SK-N-SH treated with all-trans-retinoic acid at 6 μM for 48 hours (cell line): ENCODE results near the gene FAXDC2.

Experiments used
- ATAC-seq: fragments of 200-7000 bp; cut with Tn5 transposase; 3 replicates; pipeline ENCODE4 v1.9.1; 2020; ENCODE audit warnings: mild to moderate bottlenecking, moderate library complexity
- ARNTL ChIP-seq: fragments of 450-650 bp; formaldehyde crosslinking; IDR thresholded peaks from 2 replicates; pipeline ENCODE4 v1.5.0; 2020; ENCODE audit warnings: low read depth, mild to moderate bottlenecking, moderate library complexity, borderline replicate concordance
- BACH2 ChIP-seq: fragments of 250-450 bp; sonication (Bioruptor Pico); IDR thresholded peaks from 2 replicates; pipeline ENCODE4 v1.9.0; 2021; ENCODE audit warnings: mild to moderate bottlenecking, borderline replicate concordance
- CREB5 ChIP-seq: fragments of 250-450 bp; sonication (Bioruptor Pico); IDR thresholded peaks from 2 replicates; pipeline ENCODE4 v1.5.1; 2020; ENCODE audit warnings: low read depth, mild to moderate bottlenecking, moderate library complexity
- CSDC2 ChIP-seq: fragments of 250-450 bp; sonication (Bioruptor Pico); IDR thresholded peaks from 2 replicates; pipeline ENCODE4 v1.5.0; 2020; ENCODE audit warnings: mild to moderate bottlenecking, moderate library complexity
- ESRRG ChIP-seq: fragments of 250-450 bp; sonication (Bioruptor Pico); IDR thresholded peaks from 2 replicates; pipeline ENCODE4 v1.6.1; 2021; ENCODE audit warnings: mild to moderate bottlenecking
- GLIS3 ChIP-seq: fragments of 250-450 bp; sonication (Bioruptor Pico); IDR thresholded peaks from 2 replicates; pipeline ENCODE4 v1.5.0; 2020; ENCODE audit warnings: mild to moderate bottlenecking, moderate library complexity
- ISL1 ChIP-seq: fragments of 250-450 bp; sonication (Bioruptor Pico); IDR thresholded peaks from 2 replicates; pipeline ENCODE4 v2.1.2; 2022; ENCODE audit warnings: mild to moderate bottlenecking, moderate library complexity
- OSR1 ChIP-seq: fragments of 250-450 bp; sonication (Bioruptor Pico); IDR thresholded peaks from 2 replicates; pipeline ENCODE4 v1.8.0; 2022; ENCODE audit warnings: moderate library complexity, mild to moderate bottlenecking, inconsistent platforms
- PPARA ChIP-seq: fragments of 250-450 bp; sonication (Bioruptor Pico); IDR thresholded peaks from 2 replicates; pipeline ENCODE4 v1.5.0; 2020; ENCODE audit warnings: mild to moderate bottlenecking, borderline replicate concordance
- RARB ChIP-seq: fragments of 250-450 bp; sonication (Bioruptor Pico); IDR thresholded peaks from 2 replicates; pipeline ENCODE4 v1.8.0; 2021; ENCODE audit warnings: mild to moderate bottlenecking, moderate library complexity
- SNAI2 ChIP-seq: fragments of 250-450 bp; sonication (Bioruptor Pico); IDR thresholded peaks from 2 replicates; pipeline ENCODE4 v1.5.0; 2020; ENCODE audit warnings: mild to moderate bottlenecking, moderate library complexity
- TCF4 ChIP-seq: fragments of 250-450 bp; sonication (Bioruptor Pico); IDR thresholded peaks from 2 replicates; pipeline ENCODE4 v1.8.0; 2021; ENCODE audit warnings: mild to moderate bottlenecking, moderate library complexity, borderline replicate concordance
- TOX ChIP-seq: fragments of 250-450 bp; sonication (Bioruptor Pico); IDR thresholded peaks from 2 replicates; pipeline ENCODE4 v1.8.0; 2021; ENCODE audit warnings: mild to moderate bottlenecking, moderate library complexity, borderline replicate concordance
- TSHZ2 ChIP-seq: fragments of 250-450 bp; sonication (Bioruptor Pico); IDR thresholded peaks from 2 replicates; pipeline ENCODE4 v1.5.0; 2020; ENCODE audit warnings: mild to moderate bottlenecking, moderate library complexity
- ZC3H10 ChIP-seq: fragments of 250-450 bp; sonication (Bioruptor Pico); IDR thresholded peaks from 2 replicates; pipeline ENCODE4 v1.5.1; 2021; ENCODE audit warnings: mild to moderate bottlenecking, moderate library complexity
- ZFP3 ChIP-seq: fragments of 250-450 bp; sonication (Bioruptor Pico); IDR thresholded peaks from 2 replicates; pipeline ENCODE4 v1.5.0; 2020; ENCODE audit warnings: mild to moderate bottlenecking, moderate library complexity
- ZFP30 ChIP-seq: fragments of 450-650 bp; formaldehyde crosslinking; IDR thresholded peaks from 2 replicates; pipeline ENCODE4 v1.5.0; 2022; ENCODE audit warnings: mild to moderate bottlenecking, moderate library complexity
- ZNF565 ChIP-seq: fragments of 450-650 bp; formaldehyde crosslinking; conservative IDR thresholded peaks from 2 replicates; pipeline ENCODE4 v1.5.0; 2020; ENCODE audit warnings: low read depth, mild to moderate bottlenecking, moderate library complexity
- ZNF70 ChIP-seq: fragments of 450-650 bp; formaldehyde crosslinking; IDR thresholded peaks from 2 replicates; pipeline ENCODE4 v1.5.0; 2020; ENCODE audit warnings: mild to moderate bottlenecking, moderate library complexity
- ZNF8 ChIP-seq: fragments of 450-650 bp; formaldehyde crosslinking; IDR thresholded peaks from 2 replicates; pipeline ENCODE4 v1.5.0; 2020; ENCODE audit warnings: mild to moderate bottlenecking, moderate library complexity
- TF ChIP-seq, protein P1 (sequence below): fragments of 250-450 bp; sonication (Bioruptor Pico); IDR thresholded peaks from 2 replicates; pipeline ENCODE4 v1.5.1; 2021; ENCODE audit warnings: mild to moderate bottlenecking, moderate library complexity
- TF ChIP-seq, protein P2 (sequence below): fragments of 250-450 bp; sonication (Bioruptor Pico); IDR thresholded peaks from 2 replicates; pipeline ENCODE4 v1.8.0; 2021; ENCODE audit warnings: low read depth, mild to moderate bottlenecking, moderate library complexity, borderline replicate concordance

The FAXDC2 gene

GRCh38 chr5:154779105-154779504, 71.3 kb downstream of the FAXDC2 start:
- ATAC-seq: peak; percentile 94

DNA sequence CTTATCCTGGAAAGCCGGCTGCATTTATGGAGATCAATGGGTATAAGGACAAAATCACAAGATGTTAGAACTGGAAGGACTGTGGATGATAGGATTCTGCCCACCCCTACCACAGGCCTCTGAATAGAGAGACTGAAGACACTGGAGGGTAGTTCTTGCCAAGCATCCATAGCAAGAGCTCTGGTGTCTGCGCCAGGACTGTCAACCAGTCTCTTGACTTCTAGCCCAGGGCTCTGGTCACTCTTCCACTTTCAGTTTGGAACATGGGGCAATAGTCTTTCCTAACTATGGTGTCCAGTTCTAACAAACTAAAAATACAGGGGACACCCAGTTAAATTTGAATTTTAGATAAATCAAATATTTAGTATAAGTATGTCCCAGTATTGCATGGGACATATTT, 71.9 kb downstream of the FAXDC2 start:
- ATAC-seq: peak; percentile 44
- TF ChIP-seq ZNF8 (CRISPR knock-in tag): no peak
- TF ChIP-seq ZNF565 (CRISPR knock-in tag): no peak
- no peak for TF ChIP-seq ZFP30
- no peak for TF ChIP-seq PPARA
- TF ChIP-seq CSDC2 (CRISPR knock-in tag): no peak
- no peak for TF ChIP-seq BACH2
- no peak for TF ChIP-seq ZC3H10 (CRISPR knock-in tag)
- no peak for TF ChIP-seq OSR1 (CRISPR knock-in tag)
- TF ChIP-seq ESRRG (CRISPR knock-in tag): no peak
- TF ChIP-seq, protein P1, sequence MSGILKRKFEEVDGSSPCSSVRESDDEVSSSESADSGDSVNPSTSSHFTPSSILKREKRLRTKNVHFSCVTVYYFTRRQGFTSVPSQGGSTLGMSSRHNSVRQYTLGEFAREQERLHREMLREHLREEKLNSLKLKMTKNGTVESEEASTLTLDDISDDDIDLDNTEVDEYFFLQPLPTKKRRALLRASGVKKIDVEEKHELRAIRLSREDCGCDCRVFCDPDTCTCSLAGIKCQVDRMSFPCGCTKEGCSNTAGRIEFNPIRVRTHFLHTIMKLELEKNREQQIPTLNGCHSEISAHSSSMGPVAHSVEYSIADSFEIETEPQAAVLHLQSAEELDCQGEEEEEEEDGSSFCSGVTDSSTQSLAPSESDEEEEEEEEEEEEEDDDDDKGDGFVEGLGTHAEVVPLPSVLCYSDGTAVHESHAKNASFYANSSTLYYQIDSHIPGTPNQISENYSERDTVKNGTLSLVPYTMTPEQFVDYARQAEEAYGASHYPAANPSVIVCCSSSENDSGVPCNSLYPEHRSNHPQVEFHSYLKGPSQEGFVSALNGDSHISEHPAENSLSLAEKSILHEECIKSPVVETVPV (CRISPR knock-in tag): no peak
- no peak for TF ChIP-seq TSHZ2
- no peak for TF ChIP-seq RARB (CRISPR knock-in tag)
- no peak for TF ChIP-seq ARNTL (CRISPR knock-in tag)
- no peak for TF ChIP-seq TOX (CRISPR knock-in tag)
- TF ChIP-seq GLIS3: no peak
- no peak for TF ChIP-seq ISL1 (CRISPR knock-in tag)
- TF ChIP-seq SNAI2: no peak

More at GRCh38 chr5:154779105-154779504, 71.3 kb downstream of the FAXDC2 start:
- TF ChIP-seq ISL1 (CRISPR knock-in tag) (no peak), GLIS3 (no peak), TSHZ2 (no peak), SNAI2 (no peak), RARB (CRISPR knock-in tag) (no peak), OSR1 (CRISPR knock-in tag) (no peak), TCF4 (CRISPR knock-in tag) (no peak), ZNF8 (CRISPR knock-in tag) (no peak), BACH2 (no peak), PPARA (no peak), CREB5 (CRISPR knock-in tag) (no peak), ESRRG (CRISPR knock-in tag) (no peak), TOX (CRISPR knock-in tag) (no peak), ZNF70 (CRISPR knock-in tag) (no peak), ZC3H10 (CRISPR knock-in tag) (no peak), ZFP3 (CRISPR knock-in tag) (no peak), CSDC2 (CRISPR knock-in tag) (no peak)
- TF ChIP-seq, protein P2, sequence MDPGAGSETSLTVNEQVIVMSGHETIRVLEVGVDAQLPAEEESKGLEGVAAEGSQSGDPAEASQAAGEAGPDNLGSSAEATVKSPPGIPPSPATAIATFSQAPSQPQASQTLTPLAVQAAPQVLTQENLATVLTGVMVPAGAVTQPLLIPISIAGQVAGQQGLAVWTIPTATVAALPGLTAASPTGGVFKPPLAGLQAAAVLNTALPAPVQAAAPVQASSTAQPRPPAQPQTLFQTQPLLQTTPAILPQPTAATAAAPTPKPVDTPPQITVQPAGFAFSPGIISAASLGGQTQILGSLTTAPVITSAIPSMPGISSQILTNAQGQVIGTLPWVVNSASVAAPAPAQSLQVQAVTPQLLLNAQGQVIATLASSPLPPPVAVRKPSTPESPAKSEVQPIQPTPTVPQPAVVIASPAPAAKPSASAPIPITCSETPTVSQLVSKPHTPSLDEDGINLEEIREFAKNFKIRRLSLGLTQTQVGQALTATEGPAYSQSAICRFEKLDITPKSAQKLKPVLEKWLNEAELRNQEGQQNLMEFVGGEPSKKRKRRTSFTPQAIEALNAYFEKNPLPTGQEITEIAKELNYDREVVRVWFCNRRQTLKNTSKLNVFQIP: no peak
- TF ChIP-seq, protein P1 (CRISPR knock-in tag): no peak
